H1 (cell line): ENCODE measurements around the gene HEPACAM. TPM values are rescaled to one million over a fixed set of nuclear protein-coding genes. Genes with fewer than 3 reads are reported as not detected.

ENCODE experiments used
- CTCF ChIA-PET: fragments of 300-600 bp; sonication (Branson Sonifier 250); formaldehyde crosslinking; loops from one replicate; lab custom pipeline; 2021; ENCODE audit not compliant: partially characterized antibody; lab: Charles Lee
- POLR2A ChIA-PET: fragments of 300-600 bp; sonication (Branson Sonifier 250); formaldehyde crosslinking; loops from one replicate; lab custom pipeline; 2021; ENCODE audit warnings: inconsistent platforms; ENCODE audit not compliant: partially characterized antibody; lab: Charles Lee
- DNase-seq, 2 experiments: peaks; one replicate each; pipeline versions ENCODE4 v3.0.0 to v3.0.0-alpha.2; 2010 to 2022; ENCODE audit warnings: low spot score in 2 of 2, low read depth in 1 of 2, mixed read lengths in 1 of 2
- FAIRE-seq: peaks from 2 replicates; lab custom pipeline; 2011; peaks lifted over from hg19 to GRCh38; lab: Jason Lieb, UNC
- H2AFZ ChIP-seq: 2 replicates; pipeline ENCODE4 v1.8.1; 2012; ENCODE audit warnings: low read length, inconsistent platforms
- H2AK5ac ChIP-seq: 2 replicates; pipeline ENCODE4 v1.6.1; 2013; ENCODE audit warnings: low read depth, low read length
- H2BK120ac ChIP-seq: replicated peaks from 2 replicates; pipeline ENCODE3; 2013; ENCODE audit warnings: low read depth, low read length, inconsistent platforms
- H2BK12ac ChIP-seq: 2 replicates; pipeline ENCODE4 v1.6.1; 2013; ENCODE audit warnings: low read depth, low read length
- H2BK15ac ChIP-seq: 2 replicates; pipeline ENCODE4 v1.6.1; 2013; ENCODE audit warnings: low read length
- H2BK20ac ChIP-seq: 2 replicates; pipeline ENCODE4 v1.6.1; 2013; ENCODE audit warnings: low read length
- H2BK5ac ChIP-seq: 2 replicates; pipeline ENCODE4 v1.6.1; 2013; ENCODE audit warnings: low read depth, low read length
- H3K14ac ChIP-seq: 2 replicates; pipeline ENCODE4 v1.6.1; 2013; ENCODE audit warnings: inconsistent platforms; ENCODE audit not compliant: insufficient read length
- H3K18ac ChIP-seq: 2 replicates; pipeline ENCODE4 v1.6.1; 2013; ENCODE audit warnings: low read length; ENCODE audit errors: extremely low read depth
- H3K23ac ChIP-seq: 2 replicates; pipeline ENCODE4 v1.6.1; 2013; ENCODE audit warnings: inconsistent platforms; ENCODE audit not compliant: insufficient read length
- H3K23me2 ChIP-seq: 2 replicates; pipeline ENCODE4 v1.6.1; 2013; ENCODE audit warnings: low read depth, low read length
- H3K27ac ChIP-seq: 2 replicates; pipeline ENCODE4 v1.6.1; 2011; ENCODE audit warnings: low read depth, low read length, inconsistent platforms
- H3K27me3 ChIP-seq, 4 experiments: replicated peaks in 1 of 4; 1 replicate in 1 of 4; 2 replicates in 3 of 4; pipeline versions ENCODE4 v1.6.1 to v1.8.1; 2011 to 2013; ENCODE audit warnings: low read length in 3 of 4, mild to moderate bottlenecking in 3 of 4, inconsistent platforms in 2 of 4, mixed read lengths in 2 of 4, moderate library complexity in 1 of 4; ENCODE audit not compliant: control insufficient read depth in 3 of 4, insufficient read depth in 3 of 4; ENCODE audit errors: extremely low read depth in 1 of 4
- H3K36me3 ChIP-seq, 4 experiments: 2 replicates each; pipeline versions ENCODE4 v1.6.1 to v1.8.1; 2011 to 2013; ENCODE audit warnings: mild to moderate bottlenecking in 4 of 4, low read length in 3 of 4, moderate library complexity in 2 of 4, control low read depth in 1 of 4, inconsistent platforms in 1 of 4; ENCODE audit not compliant: insufficient read depth in 4 of 4, control insufficient read depth in 2 of 4
- H3K4ac ChIP-seq: replicated peaks from 2 replicates; pipeline ENCODE3; 2013; ENCODE audit warnings: low read length, low read depth, mixed read lengths, inconsistent platforms; ENCODE audit not compliant: insufficient read length
- H3K4me1 ChIP-seq, 4 experiments: replicated peaks in 1 of 4; 1 replicate in 1 of 4; 2 replicates in 3 of 4; pipeline versions ENCODE4 v1.6.1 to v1.8.1; 2011 to 2013; ENCODE audit warnings: low read length in 3 of 4, inconsistent platforms in 2 of 4, mixed read lengths in 1 of 4; ENCODE audit not compliant: insufficient read depth in 4 of 4, control insufficient read depth in 3 of 4
- H3K4me2 ChIP-seq, 2 experiments: 2 replicates each; pipeline versions ENCODE4 v1.6.1 to v1.8.1; 2011 to 2013; ENCODE audit warnings: low read depth in 2 of 2, low read length in 2 of 2, control low read depth in 1 of 2, inconsistent platforms in 1 of 2, mild to moderate bottlenecking in 1 of 2; ENCODE audit not compliant: insufficient read depth in 1 of 2
- H3K4me3 ChIP-seq, 4 experiments: fragments of 200-600, 300-600 bp in 1 of 4; sonication (generic), shearing (Covaris generic), sonication (Bioruptor Twin) in 1 of 4; 2 replicates each; pipeline versions ENCODE4 v1.5.1 to v1.8.1; 2011 to 2016; ENCODE audit warnings: low read length in 4 of 4, low read depth in 3 of 4, control low read depth in 2 of 4, inconsistent platforms in 2 of 4, mild to moderate bottlenecking in 2 of 4, mixed read lengths in 1 of 4, moderate library complexity in 1 of 4; ENCODE audit not compliant: insufficient read depth in 2 of 4; ENCODE audit errors: extremely low read depth in 1 of 4
- H3K56ac ChIP-seq: replicated peaks from 2 replicates; pipeline ENCODE3; 2013; ENCODE audit warnings: low read depth, mild to moderate bottlenecking, mixed read lengths, low read length, inconsistent platforms; ENCODE audit not compliant: insufficient read length
- H3K79me1 ChIP-seq: 2 replicates; pipeline ENCODE4 v1.6.1; 2013; ENCODE audit warnings: low read depth, low read length, control low read depth
- H3K79me2 ChIP-seq, 2 experiments: 2 replicates each; pipeline versions ENCODE4 v1.6.1 to v1.8.1; 2012 to 2013; ENCODE audit warnings: low read length in 2 of 2, mild to moderate bottlenecking in 2 of 2, inconsistent platforms in 1 of 2; ENCODE audit not compliant: insufficient read depth in 2 of 2, control insufficient read depth in 1 of 2
- H3K9ac ChIP-seq, 4 experiments: replicated peaks in 1 of 4; 1 replicate in 1 of 4; 2 replicates in 3 of 4; pipeline versions ENCODE4 v1.6.1 to v1.8.1; 2011 to 2013; ENCODE audit warnings: low read depth in 3 of 4, low read length in 3 of 4, control low read depth in 2 of 4, mild to moderate bottlenecking in 2 of 4, moderate library complexity in 2 of 4, inconsistent platforms in 1 of 4; ENCODE audit errors: extremely low read depth in 1 of 4
- H3K9me3 ChIP-seq, 2 experiments: 2 replicates each; pipeline versions ENCODE4 v1.6.1 to v1.8.1; 2012 to 2013; ENCODE audit warnings: mild to moderate bottlenecking in 2 of 2, moderate library complexity in 2 of 2, control low read depth in 1 of 2, inconsistent platforms in 1 of 2, low read depth in 1 of 2, low read length in 1 of 2, mixed read lengths in 1 of 2; ENCODE audit not compliant: insufficient read depth in 2 of 2
- H4K20me1 ChIP-seq, 2 experiments: replicated peaks in 1 of 2; 2 replicates each; pipeline versions ENCODE3 to v1.8.1; 2011 to 2013; ENCODE audit warnings: inconsistent platforms in 2 of 2, low read length in 2 of 2, mild to moderate bottlenecking in 1 of 2; ENCODE audit not compliant: insufficient read depth in 2 of 2, control insufficient read depth in 1 of 2
- H4K5ac ChIP-seq: 2 replicates; pipeline ENCODE4 v1.6.1; 2013; ENCODE audit warnings: low read length, low read depth, mixed read lengths, inconsistent platforms; ENCODE audit not compliant: insufficient read length
- H4K8ac ChIP-seq: 2 replicates; pipeline ENCODE4 v1.8.0; 2013; ENCODE audit warnings: mild to moderate bottlenecking, moderate library complexity, low read length, inconsistent platforms; ENCODE audit not compliant: insufficient read depth; ENCODE audit errors: extremely low read depth
- H4K91ac ChIP-seq: replicated peaks from 2 replicates; pipeline ENCODE3; 2013; ENCODE audit warnings: low read length, mixed read lengths, inconsistent platforms; ENCODE audit not compliant: insufficient read length
- KDM1A ChIP-seq: fragments of 200-600, 300-600 bp; sonication (generic); IDR thresholded peaks from 2 replicates; pipeline ENCODE4 v1.7.1; 2016; ENCODE audit warnings: mild to moderate bottlenecking, low read length, borderline replicate concordance
- NANOG ChIP-seq: IDR thresholded peaks from 2 replicates; pipeline ENCODE4 v1.6.1; 2011; ENCODE audit warnings: low read length, low read depth, mild to moderate bottlenecking, inconsistent platforms; ENCODE audit not compliant: insufficient read depth, poor library complexity, severe bottlenecking
- POLR2A ChIP-seq, 2 experiments: IDR thresholded peaks; 1 replicate in 1 of 2; 2 replicates in 1 of 2; pipeline ENCODE4 v1.6.1; 2011; ENCODE audit warnings: low read depth in 2 of 2, low read length in 2 of 2, mild to moderate bottlenecking in 2 of 2; ENCODE audit errors: control extremely low read depth in 1 of 2
- WGBS, 2 experiments: shearing (Covaris generic) in 1 of 2; methylation state at CpG; one replicate each; pipeline versions ENCODE4 v1.1.6 to v1.1.7; 2013 to 2015; ENCODE audit warnings: low lambda C conversion rate in 2 of 2, mixed read lengths in 2 of 2, inconsistent platforms in 1 of 2, low coverage in 1 of 2, missing lambda C conversion rate in 1 of 2; ENCODE audit not compliant: insufficient replicate concordance in 2 of 2, insufficient coverage in 1 of 2, insufficient read length in 1 of 2; ENCODE audit errors: extremely low coverage in 1 of 2, missing lambda C conversion rate in 1 of 2; 5-methylcytosine and 5-hydroxymethylcytosine counted together
- polyA plus RNA-seq, 7 experiments: library from polyadenylated mRNA; depleted of rRNA in 3 of 7; stranded (reverse) in 5 of 7; unstranded in 2 of 7; fragments of >200 nt in 5 of 7; fragments of 200-250 nt in 2 of 7; gene quantifications; 1 replicate in 5 of 7; 2 replicates in 1 of 7; 4 replicates in 1 of 7; pipeline versions ENCODE4 v1.2.1 to v1.2.3, GENCODE V29; 2011 to 2013; ENCODE audit warnings: missing spikeins in 2 of 7, mixed read lengths in 2 of 7
- total RNA-seq: library from RNA; stranded (reverse); fragmentation: NEBNext Ultra II Directional; extraction: Animal tissue kit (Norgen Biotek cat#: 25700); gene quantifications from 2 replicates; pipeline ENCODE4 v1.2.1, GENCODE V29; 2021

The HEPACAM gene
- total and polyA plus RNA-seq, 2 of the 8 experiments (the other 6 are each of a cell fraction or from before 2014, with no cell fraction given), result not detected

DNA sequence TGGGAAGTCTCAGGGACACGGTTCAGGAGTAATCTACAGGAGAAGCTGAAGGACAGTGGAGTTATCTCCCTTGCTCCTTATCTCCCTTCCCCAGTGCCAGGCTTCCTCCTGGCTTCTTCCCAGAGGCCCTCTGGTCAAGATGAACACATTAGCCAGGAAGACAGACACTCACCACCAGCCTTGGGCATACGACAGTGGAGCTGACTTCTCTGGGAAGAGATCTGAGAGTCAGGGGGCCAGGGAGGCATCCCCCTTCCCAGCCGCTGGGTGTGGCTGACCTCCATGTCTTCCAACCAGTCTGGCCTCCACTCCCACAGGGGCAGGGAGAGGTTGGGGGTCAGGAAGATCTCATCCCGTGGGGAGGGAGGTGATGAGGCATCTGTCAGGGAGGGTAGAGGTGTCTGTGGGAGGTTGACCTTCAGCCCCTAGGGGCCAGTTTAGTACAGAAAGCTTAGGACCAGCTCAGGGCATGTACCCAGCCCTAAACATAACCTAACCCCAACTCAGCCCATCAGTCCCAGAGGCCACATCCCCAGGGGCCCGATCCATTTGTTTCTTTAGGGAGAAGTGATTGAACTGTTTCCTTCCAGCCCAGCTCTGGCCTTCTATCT lies 50.9 kb downstream of the HEPACAM start:
- CTCF ChIA-PET, result interaction anchor here (0.9 to 2.1 kb wide), 7 partner anchors 9 to 261 kb away, joined by 3 to 7 read pairs (median 4); partner anchors contain the start of gene ROBO4
- no peaks in the 10 kb centered on the region for H3K79me1 ChIP-seq
- H3K4me2 ChIP-seq, result no peak overlapping the region
- peaks cover 0 to 2% (median 0%) of the 10 kb centered on the region in 4 experiments; a peak in 2 of 7 replicates for H3K4me1 ChIP-seq
- H4K91ac ChIP-seq, result no peak overlapping the region
- FAIRE-seq (no peak), DNase-seq (no peak)
- H2BK20ac ChIP-seq, result no peak overlapping the region
- no peaks in the 10 kb centered on the region for H3K9me3 ChIP-seq
- peaks cover 0 to 3% (median under 1%) of the 10 kb centered on the region in 4 experiments; a peak in 2 of 7 replicates for H3K27me3 ChIP-seq
- no peak overlapping the region for H3K56ac ChIP-seq
- H2BK120ac ChIP-seq, result no peak overlapping the region
- no peaks in the 10 kb centered on the region; the same call in 1 of the 2 replicates for H3K23me2 ChIP-seq
- TF ChIP-seq KDM1A (no peak), POLR2A (IDR thresholded peaks at IDR 0.05; ENCODE audit: control extremely low read depth in 1 of 2, low read depth in 2 of 2, low read length in 2 of 2) (no peak), NANOG (no peak)
- TF ChIP-seq, all 59 proteins: peak for 0
- WGBS, 2 experiments, result 87% methylated on average over 5 of the region's 5 CpGs; no CpG with 5 or more reads in 1 of the 2 experiments
- H3K79me2 ChIP-seq, result no peaks in the 10 kb centered on the region
- no peak overlapping the region for H2BK5ac ChIP-seq
- no peak overlapping the region for H3K9ac ChIP-seq
- POLR2A ChIA-PET, result interaction anchor here (0.8 kb wide), 1 partner anchor 9 kb away, joined by 3 read pairs; no protein-coding TSS in a partner anchor
- H4K8ac ChIP-seq, result no peak overlapping the region
- no peak overlapping the region for H3K4ac ChIP-seq
- H4K5ac ChIP-seq, result no peak overlapping the region
- H3K4me3 ChIP-seq, result no peak overlapping the region
- no peak overlapping the region for H2AFZ ChIP-seq
- no peaks in the 10 kb centered on the region for H4K20me1 ChIP-seq
- no peak overlapping the region for H2AK5ac ChIP-seq
- H3K23ac ChIP-seq, result no peak overlapping the region
- H3K36me3 ChIP-seq, result no peaks in the 10 kb centered on the region
- no peak overlapping the region for H3K27ac ChIP-seq
- no peak overlapping the region for H2BK12ac ChIP-seq
- H3K18ac ChIP-seq, result no peak overlapping the region
- H2BK15ac ChIP-seq, result no peak overlapping the region
- H3K14ac ChIP-seq, result no peak overlapping the region
